Transverse colon (tissue), 1 donor: Measurements from ENCODE around the gene FNBP1.

Experiments
- EP300 ChIP-seq: sonication (generic); formaldehyde crosslinking; IDR thresholded peaks from one replicate; pipeline ENCODE4 v1.6.1; 2017; ENCODE audit warnings: antibody characterized with exemption, low read depth
- POLR2A ChIP-seq: fragments of 450-650 bp; IDR thresholded peaks from one replicate; pipeline ENCODE4 v1.6.1; 2016; ENCODE audit warnings: antibody characterized with exemption, mild to moderate bottlenecking, moderate library complexity

DNA sequence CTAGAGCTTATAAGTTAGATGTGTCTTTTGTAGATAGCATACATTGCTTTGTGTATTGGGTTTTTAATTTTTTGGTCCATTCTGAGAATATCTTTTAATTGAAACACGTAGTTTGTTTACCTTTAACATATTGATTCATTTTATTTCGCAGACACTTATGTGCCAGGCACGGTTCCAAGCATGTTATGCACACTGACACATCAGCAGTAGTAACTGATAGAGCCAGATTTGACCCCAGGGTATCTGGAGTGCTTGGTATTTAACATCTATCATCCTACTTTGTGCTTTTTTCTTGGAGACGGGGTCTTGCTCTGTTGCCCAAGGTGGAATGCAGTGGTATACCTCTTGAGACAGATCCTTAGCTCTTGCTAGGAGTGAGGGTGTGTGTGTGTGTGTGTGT is 135.8 kb downstream of the FNBP1 start:
- TF ChIP-seq POLR2A, result no peak
- TF ChIP-seq EP300, result no peak
